Endothelial cell (in vitro differentiated cells): ENCODE data around the gene HIVEP3. TPM values are rescaled to one million over a fixed set of nuclear protein-coding genes. Genes with fewer than 3 reads are reported as not detected.

Experiments
- DNase-seq: peaks from one replicate; pipeline ENCODE4 v3.0.0; 2021; ENCODE audit warnings: low spot score
- H3K27ac Mint-ChIP-seq: one replicate; pipeline ENCODE4 v1.8.0; 2021; ENCODE audit warnings: mixed read lengths, inconsistent platforms; ENCODE audit not compliant: unreplicated experiment
- H3K27me3 Mint-ChIP-seq: one replicate; pipeline ENCODE4 v1.8.0; 2021; ENCODE audit warnings: mild to moderate bottlenecking, moderate library complexity, mixed read lengths, inconsistent platforms; ENCODE audit not compliant: unreplicated experiment
- H3K36me3 Mint-ChIP-seq: one replicate; pipeline ENCODE4 v1.8.0; 2021; ENCODE audit warnings: mild to moderate bottlenecking, low read depth, mixed read lengths, inconsistent platforms; ENCODE audit not compliant: unreplicated experiment
- H3K4me1 Mint-ChIP-seq: one replicate; pipeline ENCODE4 v1.8.0; 2021; ENCODE audit warnings: mild to moderate bottlenecking, mixed read lengths, inconsistent platforms; ENCODE audit not compliant: unreplicated experiment
- H3K4me3 Mint-ChIP-seq: one replicate; pipeline ENCODE4 v1.8.0; 2021; ENCODE audit warnings: mild to moderate bottlenecking, mixed read lengths, inconsistent platforms; ENCODE audit not compliant: unreplicated experiment
- H3K9me3 Mint-ChIP-seq: one replicate; pipeline ENCODE4 v1.8.0; 2021; ENCODE audit warnings: mixed read lengths, inconsistent platforms; ENCODE audit not compliant: unreplicated experiment
- total RNA-seq: library from RNA; stranded (reverse); fragmentation: NEBNext Ultra II Directional; extraction: Animal tissue kit (Norgen Biotek cat#: 25700); gene quantifications from one replicate; pipeline ENCODE4 v1.2.1, GENCODE V29; 2021; ENCODE audit not compliant: unreplicated experiment
- TF ChIP-seq, protein P1 (sequence below): fragments of 200-600 bp; sonication (generic); IDR thresholded peaks from one replicate; pipeline ENCODE4 v1.5.0; 2021; ENCODE audit warnings: antibody characterized with exemption; ENCODE audit not compliant: unreplicated experiment

Gene HIVEP3
- total RNA-seq, 1 donor from 2014 or later = 8.9 TPM

DNA sequence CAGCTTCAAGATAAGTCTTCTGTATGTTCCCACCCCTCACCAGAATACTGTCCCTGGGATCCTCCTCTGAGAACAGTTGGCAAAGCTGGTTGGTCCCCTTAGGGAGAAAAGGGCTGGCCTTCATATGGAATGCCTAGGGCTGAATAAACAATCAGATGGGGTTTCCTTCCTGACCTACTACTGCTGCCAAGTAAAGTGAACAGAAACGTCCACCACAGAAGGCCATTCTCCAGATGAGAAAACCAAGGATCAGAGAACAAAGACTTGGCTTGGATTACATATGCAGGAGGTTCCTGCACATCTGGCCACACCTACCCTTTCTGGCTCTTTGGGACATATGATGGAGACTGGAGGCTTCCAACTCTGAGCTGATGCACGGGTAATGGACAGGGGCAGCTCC is 194.5 kb downstream of the HIVEP3 start:
- H3K9me3 Mint-ChIP-seq = no peaks in the 10 kb centered on the region
- DNase-seq = no peak
- no peak overlapping the region for H3K4me3 Mint-ChIP-seq
- no peaks in the 10 kb centered on the region for H3K36me3 Mint-ChIP-seq
- TF ChIP-seq, protein P1, sequence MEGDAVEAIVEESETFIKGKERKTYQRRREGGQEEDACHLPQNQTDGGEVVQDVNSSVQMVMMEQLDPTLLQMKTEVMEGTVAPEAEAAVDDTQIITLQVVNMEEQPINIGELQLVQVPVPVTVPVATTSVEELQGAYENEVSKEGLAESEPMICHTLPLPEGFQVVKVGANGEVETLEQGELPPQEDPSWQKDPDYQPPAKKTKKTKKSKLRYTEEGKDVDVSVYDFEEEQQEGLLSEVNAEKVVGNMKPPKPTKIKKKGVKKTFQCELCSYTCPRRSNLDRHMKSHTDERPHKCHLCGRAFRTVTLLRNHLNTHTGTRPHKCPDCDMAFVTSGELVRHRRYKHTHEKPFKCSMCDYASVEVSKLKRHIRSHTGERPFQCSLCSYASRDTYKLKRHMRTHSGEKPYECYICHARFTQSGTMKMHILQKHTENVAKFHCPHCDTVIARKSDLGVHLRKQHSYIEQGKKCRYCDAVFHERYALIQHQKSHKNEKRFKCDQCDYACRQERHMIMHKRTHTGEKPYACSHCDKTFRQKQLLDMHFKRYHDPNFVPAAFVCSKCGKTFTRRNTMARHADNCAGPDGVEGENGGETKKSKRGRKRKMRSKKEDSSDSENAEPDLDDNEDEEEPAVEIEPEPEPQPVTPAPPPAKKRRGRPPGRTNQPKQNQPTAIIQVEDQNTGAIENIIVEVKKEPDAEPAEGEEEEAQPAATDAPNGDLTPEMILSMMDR = no peak
- H3K27ac Mint-ChIP-seq = no peak overlapping the region
- peaks cover 36% of the 10 kb centered on the region for H3K4me1 Mint-ChIP-seq
- peaks cover 5% of the 10 kb centered on the region for H3K27me3 Mint-ChIP-seq

DNA sequence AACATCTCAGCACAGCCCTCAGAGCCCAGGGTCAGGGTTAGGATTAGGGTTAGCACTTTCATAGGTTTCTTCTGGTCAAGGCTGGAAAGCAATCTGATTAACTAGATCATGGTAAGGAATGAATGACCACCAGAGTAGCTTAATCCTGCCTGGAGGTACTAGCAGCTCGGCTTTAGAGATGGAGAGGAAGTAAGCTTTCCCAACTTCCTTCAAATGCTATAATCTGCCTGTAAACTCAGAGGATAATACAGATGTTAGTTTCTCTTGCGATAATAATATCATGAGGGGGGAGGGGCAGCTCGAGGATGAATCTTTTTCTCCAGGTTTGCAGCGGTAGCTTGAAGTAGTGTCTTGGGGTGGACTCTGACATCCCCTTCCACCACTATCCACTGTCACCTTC is 194.9 kb downstream of the HIVEP3 start:
- TF ChIP-seq, protein P1 = no peak
- Mint-ChIP-seq H3K27ac (no peak overlapping the region), H3K4me1 (peaks cover 36% of the 10 kb centered on the region), H3K4me3 (no peak overlapping the region), H3K36me3 (no peaks in the 10 kb centered on the region), H3K27me3 (peaks cover 4% of the 10 kb centered on the region), H3K9me3 (no peaks in the 10 kb centered on the region)
- no peak for DNase-seq

DNA sequence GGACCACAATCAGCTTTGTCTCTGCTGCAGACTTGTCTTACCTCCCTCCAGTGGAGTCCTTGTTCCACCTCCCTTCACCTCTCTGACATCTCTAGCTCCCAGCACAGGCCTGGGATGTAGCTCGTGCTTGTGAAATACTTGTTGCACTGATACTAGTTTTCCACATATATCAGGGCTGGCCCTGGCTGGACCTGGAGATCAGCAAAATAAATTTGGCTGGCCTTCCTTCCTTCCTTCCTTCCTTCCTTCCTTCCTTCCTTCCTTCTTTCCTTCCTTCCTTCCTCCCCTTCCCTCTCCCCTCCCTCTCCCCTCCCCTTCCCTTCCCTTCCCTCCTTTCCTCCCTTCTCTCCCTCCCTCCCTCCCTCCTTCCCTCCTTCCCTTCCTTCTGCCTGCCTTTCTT is 196.5 kb downstream of the HIVEP3 start:
- DNase-seq = no peak
- no peaks in the 10 kb centered on the region for H3K27me3 Mint-ChIP-seq
- H3K36me3 Mint-ChIP-seq = no peaks in the 10 kb centered on the region
- H3K4me3 Mint-ChIP-seq = no peak overlapping the region
- no peaks in the 10 kb centered on the region for H3K9me3 Mint-ChIP-seq
- peaks cover 32% of the 10 kb centered on the region for H3K4me1 Mint-ChIP-seq
- no peak overlapping the region for H3K27ac Mint-ChIP-seq
- TF ChIP-seq, protein P1 = no peak

DNA sequence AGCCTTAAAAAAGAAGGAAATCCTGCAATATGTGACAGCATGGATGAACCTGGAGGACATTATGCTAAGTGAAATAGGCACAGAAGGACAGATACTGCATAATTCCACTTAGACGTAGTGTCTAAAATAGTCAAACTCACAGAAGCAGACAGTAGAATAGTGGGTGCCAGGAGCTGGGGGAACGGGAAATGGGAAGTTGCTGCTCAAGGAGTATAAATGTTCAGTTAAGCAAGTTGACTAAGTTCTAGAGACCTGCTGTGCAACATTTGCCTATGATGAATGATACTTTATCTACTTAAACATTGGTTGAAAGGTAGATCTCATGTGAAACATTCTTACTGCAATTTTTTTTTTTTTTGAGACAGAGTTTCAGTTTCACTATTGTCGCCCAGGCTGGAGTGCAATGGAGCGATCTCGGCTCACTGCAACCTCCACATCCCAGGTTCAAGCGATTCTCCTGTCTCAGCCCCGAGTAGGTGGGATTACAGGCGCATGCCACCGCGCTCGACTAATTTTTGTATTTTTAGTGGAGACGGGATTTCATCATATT is 197.8 kb downstream of the HIVEP3 start:
- no peaks in the 10 kb centered on the region for H3K36me3 Mint-ChIP-seq
- no peak overlapping the region for H3K27ac Mint-ChIP-seq
- peaks cover 23% of the 10 kb centered on the region for H3K4me1 Mint-ChIP-seq
- no peak for DNase-seq
- no peaks in the 10 kb centered on the region for H3K9me3 Mint-ChIP-seq
- H3K27me3 Mint-ChIP-seq = peaks cover 2% of the 10 kb centered on the region
- TF ChIP-seq, protein P1 = no peak
- no peak overlapping the region for H3K4me3 Mint-ChIP-seq

DNA sequence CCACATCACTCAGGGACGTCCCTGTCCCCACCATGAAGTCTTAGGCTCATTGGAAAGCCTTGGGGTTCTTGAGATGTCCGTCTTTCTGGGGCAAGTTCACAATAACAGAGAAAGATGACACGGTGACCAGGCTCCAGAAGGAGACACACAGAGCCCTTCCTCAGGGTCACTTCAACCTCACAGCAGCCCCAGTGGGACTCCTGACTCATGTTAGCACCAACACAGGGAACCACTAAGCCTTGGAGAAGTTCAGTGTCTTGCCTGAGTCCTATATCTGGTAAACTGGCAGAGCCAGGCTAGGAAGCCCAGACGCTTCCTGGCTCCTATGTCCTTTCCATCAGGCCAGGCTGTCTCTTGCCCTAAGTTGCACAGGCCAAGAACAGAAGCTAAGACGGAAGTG is 199.1 kb downstream of the HIVEP3 start:
- DNase-seq = no peak
- Mint-ChIP-seq H3K27me3 (peaks cover 6% of the 10 kb centered on the region), H3K36me3 (no peaks in the 10 kb centered on the region), H3K27ac (no peak overlapping the region), H3K4me1 (peaks cover 23% of the 10 kb centered on the region), H3K4me3 (no peak overlapping the region), H3K9me3 (no peaks in the 10 kb centered on the region)
- TF ChIP-seq, protein P1 = no peak
